Suppressor macrophage (primary cell): ENCODE results near the gene METRNL.

Source experiments
- DNase-seq, 4 experiments: peaks; one replicate each; pipeline ENCODE4 v3.0.0-alpha.2; 2020 to 2022

Gene METRNL

DNA sequence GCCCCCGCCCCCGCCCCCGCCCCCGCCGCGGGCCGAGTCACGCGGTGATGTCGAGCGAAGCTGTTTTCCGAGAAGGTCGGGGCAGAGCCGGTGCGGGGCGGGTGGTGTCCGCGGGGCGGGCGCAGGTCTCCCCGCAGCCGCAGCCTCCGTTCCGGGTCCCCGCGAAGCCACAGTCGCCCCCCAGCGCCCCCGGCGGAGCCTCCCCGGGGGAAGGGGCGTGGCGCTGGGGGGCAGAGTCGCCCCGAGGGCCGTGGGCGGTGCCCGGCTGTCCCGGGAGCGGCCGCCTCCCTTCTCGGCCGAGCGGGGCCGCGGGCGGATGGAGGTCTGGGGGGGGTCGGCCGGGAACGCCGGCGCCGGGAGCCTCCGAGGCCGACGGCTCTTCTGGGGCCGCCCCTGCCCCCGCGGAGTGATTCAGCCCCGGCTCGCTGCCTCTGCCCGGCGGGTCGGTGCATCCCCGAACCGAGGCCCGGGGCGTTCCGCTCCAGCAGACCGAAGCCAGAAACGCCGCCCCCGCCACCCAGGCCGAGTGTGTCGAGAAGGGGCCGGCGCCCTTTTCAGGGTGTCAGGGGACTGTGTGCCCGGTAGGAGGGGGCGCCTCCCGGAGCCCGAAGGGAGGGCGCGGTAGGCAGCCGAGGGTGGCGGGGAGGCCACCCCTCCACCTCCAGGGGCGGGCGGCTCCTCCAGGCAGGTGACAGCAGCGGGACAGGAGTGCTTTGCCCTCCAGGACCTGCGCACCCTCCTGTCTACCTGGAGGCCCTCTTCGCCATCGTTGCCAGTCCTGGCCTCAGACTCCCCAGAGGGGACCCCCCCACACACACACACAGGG, 1.7 kb downstream of the METRNL start:
- DNase-seq: peak; percentile 61 to 82 (median 74)

DNA sequence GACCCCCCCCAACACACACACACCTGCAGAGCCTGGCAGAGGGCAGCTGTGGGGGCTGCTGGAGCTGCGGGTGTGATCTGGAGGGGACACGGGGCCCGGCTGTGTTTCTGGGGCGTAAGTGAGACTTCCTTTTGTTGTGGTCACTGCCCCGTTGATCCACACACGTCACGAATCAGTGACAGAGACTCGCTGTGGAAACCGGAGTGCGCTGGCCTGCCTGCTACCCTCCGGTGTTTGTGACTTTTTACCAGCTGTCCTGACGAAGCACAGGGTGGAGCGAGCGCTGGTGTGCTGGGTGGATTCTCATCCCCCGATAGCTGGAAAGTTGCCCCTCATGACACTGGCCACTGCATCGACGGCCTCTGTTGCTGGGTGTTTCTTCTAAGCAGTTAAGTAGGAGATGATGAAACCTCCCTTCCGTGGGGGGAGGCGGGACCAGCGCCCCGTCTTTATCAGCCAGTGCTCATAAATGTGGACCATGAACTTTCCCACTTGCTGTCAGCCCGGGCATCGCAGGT, 2.3 kb downstream of the METRNL start:
- DNase-seq: peak; percentile 75 to 81 (median 79)

DNA sequence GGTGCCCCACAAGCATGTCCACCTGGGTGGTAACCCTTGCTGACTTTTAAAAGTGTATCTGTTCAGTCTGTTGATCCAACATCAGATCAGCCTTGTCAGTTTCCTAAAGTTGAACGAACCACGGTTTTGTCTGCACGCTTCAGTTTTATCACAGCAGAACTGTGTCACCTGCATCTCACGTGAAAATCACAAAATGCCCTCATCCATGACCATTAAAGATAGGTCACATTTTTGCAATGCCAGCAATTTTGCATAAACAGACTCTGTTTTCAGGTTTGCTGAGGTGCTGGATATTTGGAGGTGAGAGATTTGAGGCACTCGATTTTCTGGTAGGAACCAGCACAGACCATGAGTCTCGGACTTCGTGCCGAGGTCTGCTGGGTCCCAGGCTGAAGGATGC, 3.0 kb downstream of the METRNL start:
- no peak for DNase-seq

DNA sequence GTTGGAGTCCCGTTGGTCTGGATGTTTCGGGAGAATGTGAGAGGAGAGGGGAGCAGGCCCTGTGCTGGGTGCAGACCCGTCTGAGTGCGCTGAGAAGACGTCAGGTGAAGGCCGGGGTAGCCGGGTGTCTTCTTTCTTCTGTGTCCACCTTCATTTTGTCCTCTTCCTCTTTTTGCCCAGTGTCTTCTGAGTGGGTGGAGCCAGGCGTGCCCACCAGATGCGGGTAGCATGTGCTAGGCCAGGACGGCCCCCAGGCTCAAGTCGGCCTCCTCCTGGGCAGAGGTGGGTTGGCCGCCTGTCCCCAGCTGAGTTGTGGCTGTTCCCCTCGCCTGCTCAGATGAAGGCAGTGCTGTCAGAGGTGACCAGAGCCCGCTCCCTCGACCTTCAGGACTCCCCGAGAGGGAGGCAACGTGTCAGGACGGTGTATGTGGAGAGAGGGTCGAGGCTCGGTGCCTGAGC, 3.5 kb downstream of the METRNL start:
- peak in 3 of 4 experiments; percentile 53 to 63 (median 56) for DNase-seq

DNA sequence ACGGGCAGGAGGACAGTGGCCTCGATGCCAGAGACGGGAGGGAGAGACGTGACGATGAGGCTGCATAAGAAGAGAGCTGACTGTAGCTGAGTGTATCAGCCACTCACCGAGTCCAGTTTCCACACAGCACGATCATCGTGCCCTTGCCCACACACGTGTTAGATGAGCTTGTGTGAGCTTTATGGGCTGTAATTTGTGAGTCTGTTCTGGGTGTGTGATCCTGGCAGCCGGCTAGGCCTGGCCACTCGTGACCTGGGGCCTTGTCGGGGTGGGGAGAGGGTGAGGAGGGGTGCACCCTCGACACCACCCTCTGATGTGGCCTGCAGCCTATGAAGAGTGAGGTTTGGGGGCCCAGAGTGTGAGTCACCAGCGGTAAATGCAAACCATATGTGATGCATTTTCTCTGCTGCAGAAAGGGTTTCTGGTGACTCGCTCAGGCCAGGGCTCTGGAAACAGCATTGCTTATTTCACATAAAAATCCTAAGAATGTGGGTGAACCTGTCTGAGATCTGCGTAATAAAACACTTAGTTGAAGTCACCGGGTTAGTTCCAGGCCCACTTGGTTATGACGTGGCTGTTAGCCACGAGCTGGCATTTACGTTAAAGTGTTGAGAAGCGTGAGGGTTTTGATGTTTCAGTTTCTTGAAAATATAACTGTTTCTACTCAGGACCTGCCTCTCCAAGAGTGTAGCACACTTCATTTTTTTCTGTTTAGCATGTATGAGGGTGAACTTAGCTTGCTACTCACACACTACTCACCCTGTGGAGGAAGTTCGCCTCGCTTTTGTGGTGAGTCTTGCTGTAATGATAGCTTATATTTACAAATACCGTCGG, 4.2 kb downstream of the METRNL start:
- peak; percentile 63 to 80 (median 73) for DNase-seq

DNA sequence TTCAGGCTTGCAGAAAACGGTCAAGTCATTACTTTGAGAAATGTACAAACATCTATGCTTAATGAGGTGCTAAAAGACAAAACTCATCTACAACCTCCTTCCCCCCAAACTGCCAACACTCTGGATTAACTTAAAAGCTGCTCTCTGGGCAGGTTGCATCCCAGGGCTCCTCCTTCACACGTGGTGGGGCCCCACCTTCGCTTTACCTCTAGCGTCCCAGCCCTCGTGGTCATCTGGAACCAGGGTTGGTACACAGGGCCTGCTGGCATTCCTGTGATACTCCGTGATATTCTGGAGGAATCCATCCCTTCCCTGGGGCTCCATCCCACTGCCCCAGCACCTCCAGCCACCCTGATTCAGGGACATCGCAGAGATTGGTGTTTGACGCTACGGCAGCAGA, 4.8 kb downstream of the METRNL start:
- no peak for DNase-seq

DNA sequence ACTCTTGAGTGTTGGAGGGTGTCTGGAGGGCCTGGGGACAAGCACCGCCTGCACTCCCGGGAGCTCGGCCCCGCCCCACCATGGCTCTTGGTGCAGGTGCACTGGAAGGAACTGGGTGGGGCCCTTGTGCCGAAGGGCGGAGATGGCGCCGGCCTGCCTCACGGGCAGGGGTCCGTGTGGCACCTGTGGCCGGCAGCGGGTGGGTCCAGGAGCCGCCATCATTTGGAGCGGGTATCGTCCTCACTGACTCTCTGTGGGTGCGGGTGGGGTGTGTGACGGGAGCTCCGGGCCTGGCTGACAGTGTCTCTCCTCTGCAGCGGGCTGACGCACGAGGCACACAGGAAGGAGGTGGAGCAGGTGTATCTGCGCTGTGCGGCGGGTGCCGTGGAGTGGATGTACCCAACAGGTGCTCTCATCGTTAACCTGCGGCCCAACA, 5.2 kb downstream of the METRNL start:
- DNase-seq: no peak

DNA sequence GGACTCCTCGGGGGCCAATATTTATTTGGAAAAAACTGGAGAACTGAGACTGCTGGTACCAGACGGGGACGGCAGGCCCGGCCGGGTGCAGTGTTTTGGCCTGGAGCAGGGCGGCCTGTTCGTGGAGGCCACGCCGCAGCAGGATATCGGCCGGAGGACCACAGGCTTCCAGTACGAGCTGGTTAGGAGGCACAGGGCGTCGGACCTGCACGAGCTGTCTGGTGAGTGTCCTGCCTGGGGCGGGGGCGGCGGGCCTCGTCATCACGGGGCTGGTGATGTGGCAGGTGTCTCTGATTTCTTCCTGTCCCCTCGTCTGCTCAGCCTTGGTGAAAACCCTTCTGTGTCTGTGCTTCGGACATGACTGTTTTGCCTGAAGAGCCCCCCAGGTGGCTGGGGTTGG, 5.7 kb downstream of the METRNL start:
- no peak for DNase-seq

DNA sequence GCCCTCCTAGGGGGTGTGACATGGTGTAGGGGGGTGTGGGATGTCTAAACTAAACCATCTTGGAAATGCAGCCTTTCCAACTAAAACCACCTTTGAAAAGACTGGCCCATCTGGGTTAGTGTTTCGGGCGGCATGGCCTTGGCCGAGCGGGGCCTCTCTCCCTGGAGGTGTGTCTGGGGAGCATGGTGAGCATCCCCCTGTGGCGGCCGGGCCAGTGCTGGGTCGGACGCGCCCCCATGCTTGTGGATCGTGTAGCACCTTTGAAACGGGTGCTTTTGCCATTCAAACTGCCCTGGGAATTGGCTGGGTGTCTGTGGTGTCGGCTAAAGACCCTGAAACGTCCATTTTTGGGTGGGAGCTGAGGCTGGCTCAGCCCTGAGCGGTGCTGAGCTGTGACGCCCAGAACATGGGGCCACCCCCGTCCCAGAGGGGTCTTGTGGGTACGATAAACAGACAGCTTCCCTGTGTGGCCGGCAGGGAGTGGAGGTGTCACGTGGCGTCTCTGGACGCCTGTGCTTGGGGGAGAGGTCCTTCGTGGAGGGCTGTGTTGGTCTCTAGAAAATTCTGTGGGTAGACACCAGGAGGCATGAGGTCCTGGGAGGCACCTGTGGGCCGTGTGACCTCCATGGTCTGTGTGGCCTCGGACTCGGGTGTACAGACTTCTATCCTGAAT, 6.3 kb downstream of the METRNL start:
- no peak for DNase-seq

DNA sequence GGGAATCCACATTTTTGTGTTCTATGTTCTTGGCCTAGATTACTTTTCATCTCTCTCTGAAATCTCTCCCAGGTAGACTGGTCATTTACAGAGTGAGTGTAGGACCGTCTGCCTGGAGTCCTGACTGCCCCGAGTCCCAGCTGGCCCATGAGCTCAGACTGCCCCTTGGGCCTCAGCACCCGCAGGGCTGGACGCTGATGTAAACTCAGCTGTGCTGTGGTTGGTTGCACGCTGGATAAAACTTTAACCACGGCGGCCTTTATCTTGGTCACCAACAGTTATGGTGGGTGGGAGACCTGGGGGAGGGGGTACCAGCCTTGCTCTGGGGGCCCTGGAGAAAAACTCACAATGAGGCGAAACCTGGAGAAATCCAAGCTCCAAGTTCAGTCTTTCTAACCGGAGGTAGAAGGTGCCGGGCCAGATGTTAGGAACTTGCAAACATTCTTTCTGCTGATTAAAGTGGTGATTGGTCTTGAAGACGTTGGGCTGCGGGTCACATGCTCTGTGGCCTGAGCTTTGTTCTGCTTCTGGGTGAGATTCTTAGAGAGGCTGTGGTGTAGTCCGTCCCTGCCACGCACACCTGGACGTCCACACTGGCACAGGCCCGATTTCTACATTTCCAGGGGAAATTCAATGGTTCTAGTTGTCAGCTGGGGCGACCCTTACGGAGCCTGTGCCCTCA, 6.9 kb downstream of the METRNL start:
- peak in 1 of 4 experiments; percentile 32 for DNase-seq

DNA sequence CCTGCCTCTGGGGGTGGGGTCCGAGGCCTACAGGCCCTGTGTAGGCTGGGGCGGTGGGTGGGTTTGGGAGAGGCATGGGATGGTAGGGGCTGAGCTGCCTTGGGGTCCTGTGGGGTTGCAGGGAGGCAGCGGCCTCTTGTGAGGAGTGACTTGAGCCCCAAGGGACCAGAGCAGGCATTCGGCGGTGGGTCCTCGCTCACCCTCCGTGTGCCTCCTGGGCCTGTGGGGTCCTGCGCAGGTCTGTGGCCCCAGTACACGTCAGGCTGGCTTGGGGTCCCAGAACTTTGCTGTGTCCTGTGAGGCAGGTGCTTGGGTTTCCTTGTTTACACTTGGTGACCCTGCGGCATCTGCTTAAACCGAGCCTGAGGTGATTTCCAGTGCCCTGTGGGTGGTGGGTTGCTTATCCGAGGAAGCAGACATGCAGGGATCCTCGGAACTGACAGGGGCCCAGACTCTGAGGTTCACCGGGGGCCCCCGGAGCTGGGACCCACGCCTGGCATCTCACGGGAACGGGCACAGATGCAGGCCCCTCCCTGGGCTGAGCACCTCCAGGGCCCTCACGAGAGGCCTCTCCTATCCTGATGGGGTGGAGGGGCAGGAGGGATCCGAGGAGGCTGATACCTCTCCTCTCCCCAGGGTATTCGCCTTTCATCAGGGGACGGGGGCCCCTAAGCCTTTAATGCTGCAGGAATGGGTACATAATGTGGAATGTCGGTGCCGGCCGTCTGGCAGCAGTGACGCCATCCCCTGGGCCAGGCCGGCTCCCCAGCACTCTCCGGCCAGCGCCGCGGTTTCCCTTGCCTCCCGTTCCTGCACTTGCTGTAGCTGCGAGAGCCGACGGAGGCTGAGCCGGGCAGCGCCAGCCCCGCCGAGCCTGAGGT, 7.7 kb downstream of the METRNL start:
- no peak for DNase-seq

DNA sequence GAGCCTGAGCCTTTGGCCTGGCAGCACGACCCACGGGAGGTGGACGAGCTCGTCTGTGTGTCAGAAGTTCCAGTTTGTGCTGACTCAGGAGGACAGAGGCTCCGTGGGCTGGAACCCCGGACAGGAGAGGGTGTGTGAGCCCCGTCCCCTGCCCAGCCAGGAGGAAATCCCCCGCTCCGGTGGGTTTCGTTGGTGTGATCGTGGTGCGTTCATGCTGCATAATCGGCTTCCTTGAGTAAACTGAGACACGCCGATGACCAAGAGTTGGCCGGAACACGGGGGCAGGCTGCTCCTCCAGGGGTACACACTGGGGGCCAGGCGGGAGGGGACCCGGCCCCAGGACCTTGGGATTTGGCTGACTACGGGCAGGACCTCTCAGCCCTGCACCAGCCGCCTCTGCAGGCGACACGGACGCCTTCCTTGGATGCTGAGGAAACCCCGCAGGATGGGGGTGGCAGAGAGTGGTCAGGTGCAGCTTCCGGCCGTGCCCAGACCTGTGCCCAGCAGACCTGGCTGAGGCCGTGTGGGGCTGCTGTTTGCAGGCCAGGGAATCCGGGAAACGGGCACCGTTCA, 8.5 kb downstream of the METRNL start:
- DNase-seq: no peak

DNA sequence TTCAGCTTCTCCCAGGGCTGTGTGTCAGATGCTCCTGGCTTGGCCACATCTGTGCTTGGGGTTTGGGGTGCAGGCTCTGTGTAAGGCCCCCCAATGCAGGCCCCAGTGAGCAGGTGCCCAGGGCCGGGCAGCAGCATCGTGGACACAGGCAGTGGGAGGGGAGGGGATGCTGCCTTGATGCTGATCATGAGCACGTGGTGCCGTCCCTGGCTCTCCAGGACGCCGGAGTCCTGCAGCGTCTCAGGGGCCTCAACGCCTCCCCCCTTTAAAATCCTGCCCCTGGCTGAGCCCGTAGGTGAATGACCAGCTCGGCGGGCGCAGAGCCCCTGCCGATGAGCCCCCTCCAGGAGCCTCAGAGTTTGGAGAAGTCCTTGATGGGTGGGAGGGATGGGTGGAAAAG, 9.0 kb downstream of the METRNL start:
- no peak for DNase-seq

DNA sequence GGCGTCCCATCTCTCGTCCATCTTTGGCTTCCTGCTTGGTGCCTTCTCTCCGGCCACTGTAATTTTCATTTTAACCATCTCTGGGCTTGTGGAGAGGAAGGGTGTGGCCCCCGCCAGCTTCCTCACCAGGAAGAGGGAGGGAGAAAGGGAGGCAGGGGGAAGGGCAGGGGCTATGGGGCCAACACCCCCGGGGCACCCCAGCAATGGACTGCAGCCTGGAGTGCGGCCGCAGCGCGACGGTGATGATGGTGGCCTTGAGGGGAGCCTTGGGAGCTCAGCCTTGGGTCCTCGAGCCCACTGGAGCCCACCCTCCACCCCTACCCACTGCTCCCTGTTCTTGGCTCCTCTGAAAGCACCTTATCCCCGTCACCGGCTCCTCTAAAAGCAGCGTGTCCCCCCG, 9.5 kb downstream of the METRNL start:
- peak in 1 of 4 experiments; percentile 27 for DNase-seq

DNA sequence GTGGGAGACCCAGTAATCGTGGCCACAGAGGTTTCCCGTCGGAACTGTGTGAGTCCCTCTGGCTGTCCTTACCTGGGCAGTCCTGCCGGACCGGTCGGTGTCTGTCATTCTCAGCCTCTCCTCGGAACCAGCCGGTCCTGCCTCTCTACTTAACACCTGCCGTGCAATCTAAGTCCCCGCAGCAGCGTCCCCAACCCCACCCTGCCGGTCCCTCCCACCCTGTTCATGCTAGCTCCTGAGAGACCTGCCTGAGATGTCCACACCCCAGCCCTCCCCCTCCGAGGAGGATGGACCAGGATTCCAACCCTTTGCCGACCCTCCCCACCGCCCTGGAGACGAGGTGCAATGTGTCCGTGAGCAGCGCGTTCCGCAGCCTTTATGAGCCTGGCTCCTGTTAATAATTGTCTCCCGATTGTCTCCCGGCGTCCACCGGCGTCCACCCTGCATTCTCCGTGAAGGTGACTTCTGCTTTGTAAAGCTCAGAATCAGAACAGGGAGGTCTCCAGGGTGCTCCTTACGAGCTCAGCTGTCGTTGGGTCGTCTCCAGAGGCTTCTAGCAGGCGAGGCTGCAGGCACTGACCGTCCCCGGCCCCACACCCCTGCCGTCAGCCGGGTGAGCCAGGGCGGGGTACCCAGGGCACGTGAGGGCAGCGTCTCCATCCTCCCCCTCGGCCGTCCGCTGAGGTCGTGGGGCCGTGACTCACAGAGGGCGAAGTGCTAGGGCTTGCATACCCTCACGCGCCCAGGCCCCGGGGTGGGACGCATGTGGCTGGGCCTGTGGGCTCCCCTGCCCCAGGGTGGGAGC, 10.1 kb downstream of the METRNL start:
- peak; percentile 54 to 83 (median 76) for DNase-seq

DNA sequence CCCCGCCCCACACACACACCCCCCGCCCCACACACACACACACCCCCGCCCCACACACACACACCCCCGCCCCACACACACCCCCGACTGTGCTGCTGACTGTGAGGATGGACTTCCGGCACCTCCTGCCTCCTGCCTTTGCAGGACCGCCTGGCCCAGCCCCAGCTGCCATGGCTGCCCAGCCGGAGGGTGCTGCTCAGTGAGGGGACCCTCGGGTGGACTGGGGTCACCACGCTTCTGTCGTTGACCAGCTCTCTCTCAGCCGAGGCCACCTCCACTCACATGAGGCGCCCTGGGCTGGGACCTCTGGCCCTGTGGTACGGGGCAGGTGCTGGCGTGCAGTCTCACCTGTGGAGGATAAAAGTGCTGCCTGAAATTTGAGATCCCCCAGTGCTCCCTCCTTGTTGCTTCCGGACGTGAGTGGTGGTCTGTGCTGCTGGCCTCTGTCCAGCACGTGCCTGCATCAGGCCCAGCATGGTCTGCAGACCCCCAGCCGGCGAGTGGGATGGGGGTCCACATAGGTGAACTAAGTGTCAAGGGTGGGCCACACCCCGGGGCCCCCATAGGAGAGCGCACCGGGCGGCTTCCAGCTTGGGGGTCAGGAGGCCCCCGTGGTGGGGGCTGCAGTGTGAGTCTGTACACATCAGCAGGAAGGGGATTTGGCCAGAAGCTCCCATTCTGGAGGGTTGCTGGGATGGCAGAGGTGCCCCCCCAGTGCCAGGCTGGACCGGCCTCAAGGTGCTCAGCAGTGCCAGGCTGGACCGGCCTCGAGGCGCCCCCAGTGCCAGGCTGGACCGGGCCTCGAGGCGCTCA, 11.2 kb downstream of the METRNL start:
- no peak for DNase-seq

DNA sequence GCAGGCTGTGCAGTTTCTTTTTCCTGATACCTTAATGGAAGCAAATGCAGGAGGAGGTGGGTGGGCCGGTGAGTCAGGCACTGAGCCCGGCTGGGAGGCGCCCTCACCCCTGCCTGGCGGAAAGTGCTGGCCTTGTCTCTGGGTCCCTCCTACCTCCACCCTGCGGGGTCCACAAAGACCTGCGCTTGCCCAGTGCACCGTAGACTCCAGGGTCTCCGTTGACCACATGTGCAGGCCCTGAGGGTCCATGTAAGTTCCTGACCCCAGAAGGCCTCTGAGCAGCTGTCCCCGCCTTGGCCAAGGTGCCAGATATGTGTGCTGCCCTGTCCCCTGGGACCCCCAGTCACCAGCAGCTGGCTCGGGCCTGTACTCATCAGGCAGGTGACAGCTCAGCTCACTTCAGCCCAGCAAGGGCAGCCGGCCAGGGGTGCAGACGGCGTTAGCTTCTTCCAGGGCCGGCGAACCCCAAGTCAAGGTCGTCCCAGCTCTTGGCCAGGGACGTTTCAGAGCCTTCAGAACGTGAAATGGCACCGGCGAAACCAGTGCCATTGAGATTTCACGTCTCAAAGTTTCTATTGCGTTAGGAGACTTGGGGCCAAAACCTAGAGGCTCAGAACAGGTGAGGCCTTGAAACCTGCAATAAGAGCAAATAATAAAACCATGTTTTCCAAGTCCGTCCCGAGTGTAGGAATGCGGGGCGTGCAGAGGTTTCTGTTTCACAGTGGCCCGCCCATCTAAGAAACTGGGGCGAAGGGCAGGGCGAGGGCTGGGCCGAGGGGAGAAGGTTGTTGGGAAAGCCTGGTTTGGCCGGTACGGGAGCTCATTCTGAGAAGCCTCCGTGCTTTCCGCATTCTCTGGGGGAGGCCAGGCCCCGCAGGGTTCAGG, 12.1 kb downstream of the METRNL start:
- no peak for DNase-seq

DNA sequence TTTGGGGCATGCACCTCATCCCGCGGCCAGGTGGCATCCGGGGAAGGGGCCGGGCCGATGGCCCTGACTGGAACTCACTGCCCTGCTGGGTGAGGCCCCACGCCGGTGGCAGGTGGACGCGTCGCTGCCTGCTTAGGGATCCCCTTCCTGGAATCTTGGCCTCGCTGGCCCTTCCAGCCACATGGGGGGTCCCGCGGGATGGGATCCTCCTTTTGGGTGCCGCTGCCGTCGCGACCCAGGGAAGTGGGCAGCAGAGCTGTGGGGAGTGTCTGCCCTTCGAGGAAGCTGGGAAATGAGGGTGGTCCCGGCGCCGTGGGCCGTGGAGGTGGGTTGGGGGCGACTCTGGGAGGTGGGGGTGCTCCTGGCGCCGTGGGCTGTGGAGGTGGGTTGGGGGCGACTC, 12.8 kb downstream of the METRNL start:
- DNase-seq: no peak
